ENCODE data around the gene SNN.

Gene SNN

DNA sequence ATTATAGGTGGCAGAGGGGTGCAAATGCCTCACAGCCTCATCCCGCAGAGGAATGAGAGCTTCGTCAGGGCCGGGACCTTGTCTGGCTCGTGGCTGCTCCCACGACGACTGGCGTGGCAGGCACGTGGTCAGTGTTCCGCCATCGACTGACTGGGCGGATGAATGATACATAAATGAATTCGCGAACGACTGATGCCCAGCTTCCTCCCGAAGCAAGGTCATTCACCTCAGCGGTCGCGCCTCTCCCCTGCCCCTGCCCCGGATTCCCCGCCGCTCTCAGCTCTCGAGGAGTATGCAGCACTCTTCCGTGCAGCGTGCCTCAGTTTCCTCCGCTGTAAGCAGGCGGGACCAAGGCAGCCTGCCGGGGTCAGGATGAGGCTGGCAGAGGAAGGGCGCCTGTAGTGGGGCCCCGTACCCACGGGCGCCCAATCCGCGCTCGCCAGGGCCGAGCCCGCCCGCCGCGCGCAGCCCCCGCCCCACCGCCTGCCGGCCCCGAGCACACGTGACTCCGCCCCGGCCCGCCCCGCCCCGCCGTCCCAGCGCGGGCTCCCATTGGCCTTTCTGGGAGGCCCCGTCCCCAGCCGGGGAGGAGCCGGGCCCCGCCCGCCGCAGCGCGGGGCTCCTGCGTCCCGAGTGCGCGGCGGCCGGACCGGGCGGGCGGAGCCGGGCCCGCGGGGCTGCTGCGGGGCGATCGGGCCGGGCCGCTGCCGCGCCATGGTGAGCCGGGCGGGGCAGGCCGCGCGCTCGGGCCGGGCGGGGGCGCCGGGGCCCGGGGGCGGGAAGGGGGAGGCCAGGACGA, at the start of gene SNN:
Gene SNN (plus strand): TSS at position 632 of the 799 bp plus-strand sequence. CDS start 7,605 bp downstream, outside the sequence.
- peak; percentile 88 to 90 for DNase-seq

DNA sequence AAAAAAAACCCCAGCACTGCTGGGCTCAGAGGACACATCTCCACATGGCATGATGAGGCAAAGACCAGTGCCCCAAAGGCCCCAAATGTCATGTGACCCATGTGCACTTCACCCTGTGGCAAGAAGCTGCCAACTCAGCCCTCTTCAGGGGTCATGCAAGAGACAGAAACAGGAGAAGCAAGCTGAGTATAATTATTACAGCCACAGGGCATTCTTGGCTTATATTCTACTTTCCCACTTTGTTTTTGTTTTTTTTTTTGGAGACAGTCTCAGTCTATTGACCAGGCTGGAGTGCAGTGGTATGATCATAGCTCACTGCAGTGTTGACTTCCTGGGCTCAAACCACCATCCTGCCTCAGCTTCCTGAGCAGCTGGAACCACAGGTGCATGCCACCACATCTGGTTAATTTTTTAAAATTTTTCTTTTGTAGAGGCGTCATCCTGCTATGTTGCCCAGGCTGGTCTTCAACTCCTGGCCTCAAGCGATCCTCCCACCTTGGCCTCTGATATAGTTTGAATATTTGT, 48.9 kb upstream of the SNN start:
- DNase-seq = no peak

DNA sequence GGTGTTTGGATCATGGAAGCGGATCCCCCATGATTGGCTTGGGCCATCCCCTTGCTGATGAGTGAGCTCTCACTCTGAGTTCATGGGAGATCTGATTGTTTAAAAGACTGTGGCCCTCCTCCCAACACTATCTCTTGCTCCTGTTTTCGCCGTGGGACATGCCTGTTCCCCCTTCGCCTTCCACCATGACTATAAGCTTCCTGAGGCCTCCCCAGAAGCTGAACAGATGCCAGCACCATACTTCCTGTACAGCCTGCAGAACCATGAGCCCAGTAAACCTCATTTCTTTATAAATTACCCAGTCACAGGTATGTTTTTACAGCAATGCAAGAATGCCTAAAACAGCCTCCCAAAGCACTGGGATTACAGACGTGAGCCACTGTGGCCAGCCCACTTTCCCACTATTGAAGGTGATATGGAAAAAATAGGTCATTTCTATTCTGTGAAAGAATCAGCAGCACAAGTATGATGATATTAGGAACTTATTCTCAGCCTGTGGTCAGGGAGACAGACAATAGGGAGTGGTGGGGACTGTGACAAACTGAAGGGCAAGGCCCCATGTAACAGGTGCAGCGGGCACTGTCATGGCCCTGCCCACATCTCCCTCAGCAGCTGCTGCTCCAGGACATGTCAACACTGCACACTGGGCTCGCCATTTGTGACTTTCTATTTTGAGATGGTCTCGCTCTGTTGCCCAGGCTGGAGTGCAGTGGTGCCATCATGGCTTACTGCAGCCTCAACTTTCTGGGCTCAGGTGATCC, 47.8 kb upstream of the SNN start:
- no peak for DNase-seq

DNA sequence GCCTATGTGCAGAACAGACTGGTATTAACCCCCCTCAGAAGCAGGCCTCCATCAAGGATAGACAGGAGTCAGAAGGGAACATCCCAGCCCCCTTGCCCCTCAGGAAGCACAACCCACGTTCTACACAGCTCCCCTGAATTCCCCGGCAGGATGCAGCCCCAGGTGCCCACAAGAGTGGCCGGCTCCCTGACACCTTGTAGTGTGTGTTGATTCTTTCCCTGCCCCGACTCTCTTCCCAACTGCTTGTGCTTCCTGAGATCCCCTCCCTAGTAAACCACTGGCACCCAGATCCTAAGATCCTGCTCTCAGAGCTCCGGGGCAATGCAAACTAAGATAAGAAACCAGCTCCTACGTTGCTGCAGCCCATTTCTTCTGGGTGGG, 46.7 kb upstream of the SNN start:
- no peak for DNase-seq

DNA sequence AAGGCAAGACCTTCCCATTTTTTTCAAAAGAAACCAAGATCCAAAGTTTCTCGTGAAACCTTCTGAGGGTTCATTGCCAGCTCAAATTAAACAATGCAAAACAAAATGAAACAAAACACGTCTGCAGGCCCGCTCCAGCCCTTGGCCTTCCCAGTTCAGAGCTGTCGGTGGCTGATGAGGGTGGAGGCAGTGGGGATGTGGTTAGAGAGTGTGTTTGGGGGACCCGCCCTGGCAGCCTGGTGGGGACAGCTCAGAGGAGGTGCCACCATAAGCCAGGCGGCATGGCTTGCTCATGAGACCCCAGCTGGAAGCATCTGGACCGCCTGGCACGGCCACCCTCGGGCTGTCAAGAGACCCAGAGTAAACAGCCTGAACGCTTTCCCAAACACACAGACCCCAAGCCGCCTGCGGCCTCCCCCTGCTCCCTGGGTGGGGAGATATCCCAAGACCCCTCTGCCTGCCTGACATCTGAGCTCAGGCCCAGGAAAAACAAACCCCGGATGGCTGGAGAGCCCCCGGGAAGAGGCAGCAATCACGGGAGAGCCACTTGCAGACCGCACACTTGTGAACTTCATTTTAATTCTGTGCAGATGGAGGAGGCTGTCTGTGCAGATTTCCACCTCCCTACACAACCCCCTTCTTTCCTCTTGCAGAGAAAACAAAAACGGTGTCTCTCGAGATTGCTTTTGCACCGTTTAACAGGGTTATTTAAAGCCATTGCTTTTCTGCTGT, 46.2 kb upstream of the SNN start:
- DNase-seq = peak; percentile 46 to 63

DNA sequence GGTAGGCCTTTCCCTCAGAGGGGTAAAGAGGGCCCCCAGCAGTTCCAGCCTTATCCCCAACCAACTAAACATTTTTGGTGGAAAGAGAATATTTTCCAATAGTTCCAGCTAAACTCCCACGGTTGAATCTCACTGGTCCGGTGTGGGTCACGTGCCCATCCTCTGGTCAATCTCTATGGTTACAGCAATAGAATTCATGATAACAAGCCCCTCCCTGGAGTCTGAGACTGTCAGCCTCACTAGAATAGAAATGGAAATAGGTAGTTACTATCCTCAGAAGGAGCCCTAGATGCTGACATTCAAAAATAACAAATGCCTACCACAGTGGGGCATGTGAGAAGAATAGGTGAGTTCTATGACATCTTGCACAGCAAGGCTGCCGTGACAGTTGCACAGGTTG, 44.0 kb upstream of the SNN start:
- DNase-seq = no peak

DNA sequence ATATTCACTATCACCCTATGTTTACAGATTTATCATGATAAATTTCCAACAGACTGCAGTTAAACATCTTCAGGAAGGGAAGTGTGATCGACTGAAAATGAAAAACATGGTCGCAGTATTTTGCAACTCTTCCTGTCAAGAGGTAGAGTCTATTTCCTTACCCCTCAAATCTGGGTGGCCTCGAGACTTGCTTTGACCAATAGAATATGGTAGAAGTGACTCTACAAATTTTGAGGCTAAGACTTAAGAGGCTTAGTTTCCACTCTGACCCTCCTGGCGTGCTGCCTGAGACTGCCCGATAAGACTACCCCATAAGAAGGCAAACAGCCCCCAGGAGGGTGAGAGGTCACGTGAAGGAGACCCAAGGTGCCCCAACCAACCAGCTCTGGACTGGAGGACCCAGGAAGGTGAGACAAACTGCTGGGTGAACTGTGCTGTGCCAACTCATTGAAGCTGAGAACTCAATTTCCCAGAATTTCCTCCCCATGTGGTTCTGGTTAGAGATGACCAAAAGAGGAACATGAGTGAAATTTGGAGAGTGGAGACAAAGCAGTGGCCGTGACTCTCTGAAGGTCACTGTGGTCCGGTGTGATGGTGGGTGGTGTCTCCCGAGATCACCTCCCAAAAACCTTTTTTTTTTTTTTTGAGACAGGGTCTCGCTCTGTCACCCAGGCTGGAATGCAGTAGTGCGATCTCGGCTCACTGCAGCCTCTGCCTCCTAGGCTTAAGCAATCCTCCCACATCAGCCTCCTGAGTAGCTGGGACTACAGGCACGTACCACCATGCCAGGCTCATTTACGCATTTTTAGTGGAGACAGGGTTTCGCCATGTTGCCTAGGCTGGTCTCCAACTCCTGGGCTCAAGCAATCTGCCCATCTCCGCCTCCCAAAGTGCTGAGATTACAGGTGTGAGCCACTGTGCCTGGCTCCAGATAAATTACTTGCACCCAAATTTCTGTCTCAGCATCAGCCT, 43.3 kb upstream of the SNN start:
- no peak for DNase-seq

DNA sequence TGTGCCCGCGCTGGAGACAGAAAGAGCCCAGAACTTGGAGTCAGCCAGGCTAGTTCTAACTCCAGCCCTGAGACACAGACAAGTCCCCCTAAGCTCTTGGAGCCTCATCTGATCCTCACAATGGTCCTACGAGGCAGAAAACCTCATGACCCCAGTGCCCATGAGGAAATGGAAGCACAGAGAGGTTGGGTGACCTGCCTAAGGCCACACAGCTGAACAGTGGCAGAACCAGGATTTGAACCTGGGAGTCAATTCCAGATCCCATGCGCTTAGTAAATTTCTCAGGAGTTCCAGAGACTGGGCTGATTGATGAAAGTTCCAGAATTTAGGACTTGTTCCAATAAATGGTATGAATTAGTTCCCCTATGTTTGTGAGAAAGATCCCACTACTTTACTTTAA, 42.5 kb upstream of the SNN start:
- no peak for DNase-seq

DNA sequence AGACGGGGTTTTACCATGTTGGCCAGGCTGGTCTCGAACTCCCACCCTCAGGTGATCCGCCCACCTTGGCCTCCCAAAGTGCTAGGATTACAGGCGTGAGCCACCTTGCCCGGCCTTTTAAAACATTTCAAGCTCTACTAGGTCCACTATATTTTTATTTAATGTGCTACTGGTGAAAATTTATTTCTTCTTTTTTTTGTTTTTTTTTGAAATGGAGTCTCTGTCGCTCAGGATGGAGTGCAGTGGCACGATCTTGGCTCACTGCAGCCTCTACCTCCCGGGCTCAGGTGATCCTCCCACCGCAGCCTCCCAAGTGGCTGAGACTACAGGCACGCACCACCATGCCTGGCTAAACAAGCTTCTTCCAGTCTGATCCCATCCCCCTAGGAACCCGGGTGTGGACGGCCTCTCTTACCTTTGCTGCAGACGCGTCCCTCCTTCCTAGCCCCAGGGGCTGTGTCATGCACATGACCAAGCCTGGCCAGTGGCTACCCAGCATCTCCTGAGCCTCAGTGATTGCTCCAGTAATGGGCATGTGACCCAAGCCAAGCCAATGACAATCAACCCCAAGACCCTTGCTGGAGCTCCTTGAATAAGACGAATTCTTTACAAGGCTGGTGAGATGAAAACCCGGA, 41.5 kb upstream of the SNN start:
- DNase-seq = no peak

DNA sequence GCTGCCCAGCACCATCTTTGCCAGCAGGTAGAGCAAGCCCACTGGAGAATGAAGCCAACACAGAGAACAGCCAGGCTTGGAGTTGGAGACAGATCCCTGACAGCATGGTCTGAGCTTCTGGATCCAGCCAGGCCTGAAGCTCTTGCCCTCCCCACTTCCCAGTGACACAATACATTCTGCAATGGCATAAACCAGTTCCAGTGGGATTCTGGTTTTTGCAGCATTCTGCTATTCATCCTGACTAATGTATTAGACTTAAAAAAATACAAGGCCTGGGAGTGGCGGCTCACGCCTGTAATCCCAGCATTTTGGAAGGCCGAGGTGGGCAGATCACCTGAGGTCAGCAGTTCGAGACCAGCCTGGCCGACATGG, 41.0 kb upstream of the SNN start:
- no peak for DNase-seq

DNA sequence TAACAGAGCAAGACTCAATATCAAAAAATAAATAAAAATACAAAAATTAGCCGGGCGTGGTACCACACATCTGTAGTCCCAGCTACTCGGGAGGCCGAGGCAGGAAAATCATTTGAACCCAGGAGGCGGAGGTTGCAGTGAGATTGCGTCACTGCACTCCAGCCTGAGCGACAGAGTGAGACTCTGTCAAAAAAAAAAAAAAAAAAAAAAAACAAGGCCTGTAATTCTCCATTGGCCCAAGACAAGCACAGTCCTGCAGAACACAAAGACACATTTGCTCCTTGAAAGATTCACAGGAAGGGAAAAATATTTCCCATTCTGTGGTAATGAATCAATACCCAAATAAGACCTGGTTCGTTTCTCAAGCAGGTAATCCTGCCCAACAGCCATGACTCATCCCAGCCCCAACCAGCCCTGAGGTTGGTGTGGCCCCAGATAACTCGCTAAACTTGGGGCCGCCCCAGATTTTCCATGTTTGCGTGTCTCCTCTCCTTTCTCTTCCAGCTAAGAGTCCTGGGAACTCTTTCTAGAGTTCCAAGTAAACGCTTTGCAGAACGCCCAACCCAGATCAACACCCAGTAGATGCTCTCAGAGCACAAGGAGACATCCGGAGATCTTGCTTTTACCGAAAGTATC, 40.3 kb upstream of the SNN start:
- DNase-seq = no peak

DNA sequence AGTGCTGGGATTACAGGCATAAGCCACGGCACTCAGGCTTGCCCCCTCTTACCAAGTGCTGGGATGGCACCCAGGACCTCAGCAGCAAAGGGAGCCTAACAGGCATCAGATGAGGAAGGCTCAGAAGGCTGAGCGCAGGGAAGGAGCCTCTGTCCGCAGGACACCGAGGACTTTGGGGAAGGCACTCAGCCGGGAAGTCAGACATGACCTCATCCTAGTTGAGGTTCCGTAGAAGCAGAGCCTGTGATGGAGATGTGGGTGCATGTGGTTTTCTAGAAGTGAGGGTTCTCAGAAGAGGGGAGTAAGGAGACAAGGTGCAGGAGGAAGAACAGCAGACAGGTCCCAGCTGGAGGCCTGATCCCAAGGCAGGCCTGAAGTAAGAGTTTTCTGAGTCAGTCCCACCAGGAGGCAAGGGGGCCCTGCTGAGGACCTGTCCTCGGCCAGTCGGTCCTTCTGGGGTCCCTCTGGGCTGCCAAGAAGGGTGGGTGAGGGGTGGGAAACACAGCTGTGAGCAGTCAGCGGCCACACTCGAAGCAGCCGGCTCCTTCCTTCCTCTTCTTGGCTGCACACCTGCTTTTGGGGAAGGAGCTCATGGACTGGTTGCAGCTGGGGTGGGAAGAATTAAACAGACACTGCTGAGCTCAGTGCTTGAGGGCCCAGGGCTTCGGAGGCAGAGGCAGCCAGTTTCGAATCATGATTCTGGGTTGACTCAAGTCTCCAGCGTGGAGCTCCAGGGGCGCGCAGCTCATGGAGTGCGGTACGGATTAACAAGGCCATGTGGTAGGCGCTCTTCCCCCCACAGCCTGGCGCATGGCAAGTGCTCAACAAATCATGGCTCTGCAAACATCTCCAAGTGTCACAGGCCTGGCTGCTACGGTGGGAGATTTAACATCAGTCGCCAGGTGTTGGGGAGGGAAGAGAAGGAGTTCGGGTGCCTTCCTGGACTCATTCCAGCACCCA, 38.9 kb upstream of the SNN start:
- no peak for DNase-seq

DNA sequence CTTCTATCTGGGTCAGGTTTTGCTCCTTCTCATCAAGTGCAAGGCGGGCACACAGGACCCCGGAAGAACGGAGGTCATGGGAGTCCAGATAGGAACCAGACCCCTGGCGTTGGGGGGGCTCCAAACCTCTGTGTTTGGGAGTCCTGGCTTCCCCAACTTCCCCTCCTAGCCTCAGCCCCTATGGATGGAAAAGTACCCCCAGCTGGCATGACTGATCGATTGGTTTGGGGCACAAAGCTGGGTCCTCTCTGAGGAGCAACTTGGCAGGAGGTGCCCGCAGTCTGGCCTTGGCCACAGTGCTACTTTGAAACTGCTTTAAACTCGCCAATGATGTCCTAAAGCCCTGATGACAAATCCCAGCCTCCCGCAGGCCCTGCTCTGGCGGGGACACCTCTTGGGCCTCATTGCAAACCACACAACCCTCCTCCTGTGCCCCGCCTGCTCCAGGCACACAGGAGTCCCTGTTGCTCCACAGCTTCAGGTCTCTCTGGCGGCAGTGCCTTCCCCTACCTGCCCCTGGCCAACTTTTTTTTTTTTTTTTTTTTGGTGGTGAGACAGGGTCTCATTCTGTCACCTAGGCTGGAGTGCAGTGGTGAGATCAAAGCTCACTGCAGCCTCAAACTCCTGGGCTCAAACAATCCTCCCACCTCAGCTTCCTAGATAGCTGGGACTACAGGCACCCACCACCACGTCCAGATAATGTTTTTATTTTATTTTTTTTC, 38.0 kb upstream of the SNN start:
- DNase-seq = no peak

DNA sequence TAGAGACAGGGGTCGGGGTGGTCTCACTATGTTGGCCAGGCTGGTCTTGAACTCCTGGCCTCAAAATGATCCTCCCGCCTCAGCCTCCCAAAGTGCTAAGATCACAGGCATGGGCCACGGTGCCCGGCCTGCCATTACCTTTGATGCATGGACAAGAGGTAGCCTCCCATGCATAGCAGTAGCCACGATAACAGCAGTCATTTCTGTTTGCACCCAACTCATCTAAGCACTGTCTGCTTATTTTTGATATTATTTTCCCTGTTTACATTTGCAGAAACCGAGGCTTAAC, 37.5 kb upstream of the SNN start:
- DNase-seq = no peak

DNA sequence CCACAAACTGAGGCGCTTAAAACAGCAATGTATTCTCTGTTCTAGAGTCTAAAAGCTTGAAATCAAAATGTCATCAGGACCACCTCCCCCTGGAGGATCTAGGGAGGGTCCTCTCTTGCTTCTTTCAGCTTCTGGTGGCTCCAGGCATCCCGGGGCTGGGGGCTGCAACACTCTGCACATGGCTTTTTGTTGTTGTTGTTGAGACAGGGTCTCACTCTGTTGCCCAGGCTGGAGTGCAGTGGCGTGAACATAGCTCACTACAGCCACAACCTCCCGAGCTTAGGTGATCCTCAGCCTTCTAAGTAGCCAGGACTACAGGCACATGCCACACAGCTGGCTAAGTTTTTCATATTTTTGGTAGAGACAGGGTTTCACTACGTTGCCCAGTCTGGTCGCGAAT, 37.0 kb upstream of the SNN start:
- no peak for DNase-seq

DNA sequence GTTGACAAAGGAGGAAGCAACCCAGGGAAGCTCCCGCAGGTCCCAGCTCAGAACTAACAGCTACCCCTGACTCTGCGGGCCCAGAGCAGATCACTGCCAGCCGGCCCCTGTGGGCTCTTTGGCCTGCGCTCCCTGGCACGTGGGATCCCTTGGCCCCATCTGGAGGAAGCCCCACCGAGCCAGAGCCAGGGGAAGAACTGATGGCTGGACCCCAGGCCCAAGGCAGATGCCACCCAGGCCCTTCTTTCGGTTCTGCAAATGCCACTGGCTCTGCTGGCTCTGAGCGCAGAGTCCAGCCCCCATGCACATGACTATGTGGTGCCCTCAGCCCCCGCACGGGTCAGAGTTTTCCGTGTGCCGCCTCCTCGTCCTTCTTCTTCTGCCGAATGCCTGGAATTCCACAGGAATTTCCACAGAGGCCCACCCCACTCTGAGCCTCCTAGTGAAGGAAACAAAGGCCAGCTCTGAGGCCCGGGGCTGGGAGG, 35.8 kb upstream of the SNN start:
- no peak for DNase-seq

DNA sequence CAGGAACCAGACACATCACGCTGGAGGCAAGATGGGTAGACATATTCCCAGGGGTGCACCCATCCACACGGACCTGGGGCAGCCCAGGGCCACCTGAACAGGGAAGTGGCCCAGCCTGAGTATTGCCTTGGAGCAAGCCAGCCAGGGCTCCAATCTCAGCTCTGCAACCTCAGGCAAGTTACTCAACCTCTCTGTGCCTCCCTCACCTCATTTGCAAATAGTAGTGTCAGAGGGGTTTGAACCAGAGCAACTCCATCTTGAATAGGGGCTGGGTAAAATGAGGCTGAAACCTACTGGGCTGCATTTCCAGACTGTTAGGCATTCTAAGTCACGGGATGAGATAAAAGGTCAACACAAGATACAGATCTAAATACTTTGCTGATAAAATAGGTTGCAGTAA, 35.1 kb upstream of the SNN start:
- DNase-seq = no peak

DNA sequence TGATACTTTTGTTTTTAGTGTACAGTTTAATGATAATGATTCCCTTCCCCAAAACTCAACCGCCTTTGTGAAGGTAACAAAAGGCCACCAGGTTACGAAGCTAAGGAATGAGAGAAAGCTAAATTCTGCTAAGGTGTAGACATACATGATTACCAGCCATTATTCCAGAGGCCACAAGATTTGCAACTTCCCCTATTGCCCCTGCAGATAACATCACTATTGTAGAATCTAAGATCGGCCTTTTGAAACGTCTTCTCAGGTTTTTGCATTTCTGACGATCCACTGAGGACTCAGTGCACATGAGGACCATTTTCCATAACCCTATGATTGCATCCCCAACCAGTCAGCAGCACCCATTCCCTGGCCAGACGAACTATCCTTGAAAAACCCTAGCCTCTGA, 33.9 kb upstream of the SNN start:
- no peak for DNase-seq

DNA sequence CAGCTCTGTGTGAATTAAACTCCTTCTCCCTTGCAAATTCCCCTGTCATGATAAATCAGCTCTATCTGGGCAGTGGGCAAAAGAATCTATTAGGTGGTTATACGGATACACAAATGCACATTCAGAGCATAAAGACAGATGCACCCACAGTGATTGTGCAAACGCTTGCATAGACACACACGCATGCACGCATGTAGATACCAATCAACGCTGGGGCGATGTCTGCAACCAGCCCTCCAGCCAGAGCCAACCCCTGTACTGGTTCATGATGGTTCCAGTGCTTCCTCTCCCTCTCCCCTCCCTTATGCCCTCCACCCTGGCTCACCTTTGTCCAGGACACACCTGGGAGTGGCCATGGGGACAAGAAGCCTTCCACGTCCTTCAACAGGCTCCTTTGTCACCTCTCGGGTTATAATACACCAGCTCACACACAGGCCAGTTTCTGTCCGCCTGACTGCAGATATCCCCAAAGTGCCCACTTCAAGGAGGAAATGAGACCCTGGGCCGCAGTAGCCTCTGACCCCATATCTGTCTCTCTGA, 33.1 kb upstream of the SNN start:
- DNase-seq = no peak
